Transverse colon (tissue), 3 donors: ENCODE measurements around the gene CHCHD6.

Experiments used
- EP300 ChIP-seq: sonication (generic); formaldehyde crosslinking; IDR thresholded peaks from one replicate; pipeline ENCODE4 v1.6.1; 2017; ENCODE audit warnings: antibody characterized with exemption, low read depth
- TF ChIP-seq, protein P1 (sequence below), 5 experiments: fragments of 200-600 bp in 3 of 5; fragments of 450-650 bp in 2 of 5; sonication (generic) in 3 of 5; IDR thresholded peaks; 1 replicate in 2 of 5; 2 replicates in 3 of 5; pipeline ENCODE4 v1.5.1; 2016 to 2017; ENCODE audit warnings: antibody characterized with exemption in 5 of 5, inconsistent platforms in 3 of 5, mild to moderate bottlenecking in 2 of 5, moderate library complexity in 1 of 5

DNA sequence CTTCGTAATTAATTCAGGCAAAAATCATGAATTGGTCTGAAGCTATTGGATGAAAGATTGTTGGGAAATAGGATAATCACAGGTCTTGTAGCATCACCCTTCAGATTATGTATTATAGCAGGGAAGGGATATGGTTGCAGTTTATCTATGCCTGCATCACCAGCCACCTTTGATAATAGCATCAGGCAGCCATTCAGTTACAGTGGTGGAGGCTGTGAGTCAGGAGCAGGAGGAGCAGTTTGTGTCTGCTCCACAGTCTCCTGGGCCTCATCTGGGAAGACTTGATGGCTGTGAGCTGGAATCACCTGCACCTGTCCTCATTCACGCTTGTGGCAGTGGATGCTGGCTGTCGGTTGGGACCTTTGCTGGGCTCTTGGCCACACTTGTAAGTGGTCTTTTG, 174.6 kb downstream of the CHCHD6 start:
- TF ChIP-seq, protein P1, sequence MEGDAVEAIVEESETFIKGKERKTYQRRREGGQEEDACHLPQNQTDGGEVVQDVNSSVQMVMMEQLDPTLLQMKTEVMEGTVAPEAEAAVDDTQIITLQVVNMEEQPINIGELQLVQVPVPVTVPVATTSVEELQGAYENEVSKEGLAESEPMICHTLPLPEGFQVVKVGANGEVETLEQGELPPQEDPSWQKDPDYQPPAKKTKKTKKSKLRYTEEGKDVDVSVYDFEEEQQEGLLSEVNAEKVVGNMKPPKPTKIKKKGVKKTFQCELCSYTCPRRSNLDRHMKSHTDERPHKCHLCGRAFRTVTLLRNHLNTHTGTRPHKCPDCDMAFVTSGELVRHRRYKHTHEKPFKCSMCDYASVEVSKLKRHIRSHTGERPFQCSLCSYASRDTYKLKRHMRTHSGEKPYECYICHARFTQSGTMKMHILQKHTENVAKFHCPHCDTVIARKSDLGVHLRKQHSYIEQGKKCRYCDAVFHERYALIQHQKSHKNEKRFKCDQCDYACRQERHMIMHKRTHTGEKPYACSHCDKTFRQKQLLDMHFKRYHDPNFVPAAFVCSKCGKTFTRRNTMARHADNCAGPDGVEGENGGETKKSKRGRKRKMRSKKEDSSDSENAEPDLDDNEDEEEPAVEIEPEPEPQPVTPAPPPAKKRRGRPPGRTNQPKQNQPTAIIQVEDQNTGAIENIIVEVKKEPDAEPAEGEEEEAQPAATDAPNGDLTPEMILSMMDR (IDR thresholded peaks at IDR 0.05): no peak
- no peak for TF ChIP-seq EP300
